ES-I3 (cell line): Measurements from ENCODE around the gene DENND6B.

Experiments used
- H3K36me3 ChIP-seq: 2 replicates; pipeline ENCODE4 v1.6.1; 2013; ENCODE audit warnings: mild to moderate bottlenecking, low read length, control low read depth, moderate library complexity; ENCODE audit not compliant: insufficient read depth
- H3K4me1 ChIP-seq: 2 replicates; pipeline ENCODE4 v1.6.1; 2013; ENCODE audit warnings: mild to moderate bottlenecking, control low read depth, low read length; ENCODE audit not compliant: insufficient read depth
- H3K9ac ChIP-seq: 2 replicates; pipeline ENCODE4 v1.6.1; 2013; ENCODE audit warnings: low read depth, mild to moderate bottlenecking, low read length, moderate library complexity
- H3K9me3 ChIP-seq: 2 replicates; pipeline ENCODE4 v1.6.1; 2013; ENCODE audit warnings: mild to moderate bottlenecking, low read length, moderate library complexity; ENCODE audit not compliant: control insufficient read depth, insufficient read depth

DENND6B gene

GRCh38 chr22:50285568-50286229 lies 41.1 kb downstream of the DENND6B start:
- Histone ChIP-seq H3K9ac (no peak overlapping the region), H3K9me3 (no peaks in the 10 kb centered on the region), H3K36me3 (peaks cover 13% of the 10 kb centered on the region)

GRCh38 chr22:50284479-50284878 lies 42.3 kb downstream of the DENND6B start:
- Histone ChIP-seq H3K9ac (no peak overlapping the region), H3K36me3 (peaks cover 14% of the 10 kb centered on the region), H3K9me3 (no peaks in the 10 kb centered on the region), H3K4me1 (no peaks in the 10 kb centered on the region)

More at GRCh38 chr22:50285568-50286229, 41.1 kb downstream of the DENND6B start:
- no peaks in the 10 kb centered on the region for H3K4me1 ChIP-seq

- Histone ChIP-seq H3K9ac (no peak overlapping the region), H3K4me1 (no peaks in the 10 kb centered on the region), H3K9me3 (no peaks in the 10 kb centered on the region), H3K36me3 (peaks cover 13% of the 10 kb centered on the region)
Observed at GRCh38 chr22:50283821-50284220, 43.0 kb downstream of the DENND6B start.

GRCh38 chr22:50282361-50283155 lies 44.3 kb downstream of the DENND6B start:
- no peaks in the 10 kb centered on the region for H3K4me1 ChIP-seq
- H3K9ac ChIP-seq = no peak overlapping the region
- H3K36me3 ChIP-seq = peaks cover 15% of the 10 kb centered on the region
- no peaks in the 10 kb centered on the region for H3K9me3 ChIP-seq

- H3K4me1 ChIP-seq = no peaks in the 10 kb centered on the region
- peaks cover 19% of the 10 kb centered on the region for H3K36me3 ChIP-seq
- no peaks in the 10 kb centered on the region for H3K9me3 ChIP-seq
- no peak overlapping the region for H3K9ac ChIP-seq
Observed at GRCh38 chr22:50281957-50282356, 44.9 kb downstream of the DENND6B start.

GRCh38 chr22:50281384-50281760 lies 45.4 kb downstream of the DENND6B start:
- Histone ChIP-seq H3K4me1 (no peaks in the 10 kb centered on the region), H3K36me3 (peaks cover 19% of the 10 kb centered on the region), H3K9ac (no peak overlapping the region), H3K9me3 (peaks cover 4% of the 10 kb centered on the region; the same call in 1 of the 2 replicates)

- Histone ChIP-seq H3K36me3 (peaks cover 19% of the 10 kb centered on the region), H3K9me3 (peaks cover 7% of the 10 kb centered on the region; the same call in 1 of the 2 replicates), H3K9ac (no peak overlapping the region), H3K4me1 (no peaks in the 10 kb centered on the region)
Observed at GRCh38 chr22:50280708-50281383, 46.0 kb downstream of the DENND6B start.

GRCh38 chr22:50280022-50280707 lies 46.6 kb downstream of the DENND6B start:
- Histone ChIP-seq H3K36me3 (peaks cover 24% of the 10 kb centered on the region), H3K4me1 (no peaks in the 10 kb centered on the region), H3K9ac (no peak overlapping the region), H3K9me3 (peaks cover 8% of the 10 kb centered on the region; the same call in 1 of the 2 replicates)

- Histone ChIP-seq H3K9me3 (peaks cover 8% of the 10 kb centered on the region; the same call in 1 of the 2 replicates), H3K9ac (no peak overlapping the region), H3K36me3 (peaks cover 24% of the 10 kb centered on the region), H3K4me1 (no peaks in the 10 kb centered on the region)
Observed at GRCh38 chr22:50278956-50279619, 47.7 kb downstream of the DENND6B start.

GRCh38 chr22:50278461-50278860 lies 48.4 kb downstream of the DENND6B start:
- Histone ChIP-seq H3K9me3 (peaks cover 8% of the 10 kb centered on the region; the same call in 1 of the 2 replicates), H3K9ac (no peak overlapping the region), H3K4me1 (no peaks in the 10 kb centered on the region), H3K36me3 (peaks cover 24% of the 10 kb centered on the region)

GRCh38 chr22:50277761-50278160 lies 49.1 kb downstream of the DENND6B start:
- H3K4me1 ChIP-seq = no peaks in the 10 kb centered on the region
- H3K9ac ChIP-seq = no peak overlapping the region
- H3K36me3 ChIP-seq = peaks cover 24% of the 10 kb centered on the region

GRCh38 chr22:50276143-50276542 lies 50.7 kb downstream of the DENND6B start:
- H3K36me3 ChIP-seq = peaks cover 24% of the 10 kb centered on the region
- no peaks in the 10 kb centered on the region; the same call in 1 of the 2 replicates for H3K4me1 ChIP-seq
- peaks cover 8% of the 10 kb centered on the region; the same call in 1 of the 2 replicates for H3K9me3 ChIP-seq
- no peak overlapping the region for H3K9ac ChIP-seq

More at GRCh38 chr22:50277761-50278160, 49.1 kb downstream of the DENND6B start:
- H3K9me3 ChIP-seq = peaks cover 8% of the 10 kb centered on the region; the same call in 1 of the 2 replicates

- peaks cover 8% of the 10 kb centered on the region; the same call in 1 of the 2 replicates for H3K9me3 ChIP-seq
- no peaks in the 10 kb centered on the region; the same call in 1 of the 2 replicates for H3K4me1 ChIP-seq
- H3K36me3 ChIP-seq = peaks cover 24% of the 10 kb centered on the region
- H3K9ac ChIP-seq = no peak overlapping the region
Observed at GRCh38 chr22:50275181-50276055, 51.4 kb downstream of the DENND6B start.
